NCI-H187 treated with DMSO at 0.1 percent for 48 hours (cell line): Measurements from ENCODE around the gene ZNF614.
A peak's percentile ranks its signal among the peaks of the same experiment; 100 is the strongest.
"Not testable (repeated sequence)": the region's sequence is repeated elsewhere in the genome, so short reads cannot be mapped to it uniquely, and the experiment has no call there.

ENCODE experiments used
- DNase-seq: peaks from one replicate; lab custom pipeline; 2025; lab: John Stamatoyannopoulos, UW

Gene ZNF614

GRCh38 chr19:52028027-52028779, at the start of gene ZNF614:
TSS of gene ZNF614 (minus strand) at chr19:52028379. CDS start at chr19:52025745, 2,634 bp downstream.
- DNase-seq: peak; percentile 57

DNA sequence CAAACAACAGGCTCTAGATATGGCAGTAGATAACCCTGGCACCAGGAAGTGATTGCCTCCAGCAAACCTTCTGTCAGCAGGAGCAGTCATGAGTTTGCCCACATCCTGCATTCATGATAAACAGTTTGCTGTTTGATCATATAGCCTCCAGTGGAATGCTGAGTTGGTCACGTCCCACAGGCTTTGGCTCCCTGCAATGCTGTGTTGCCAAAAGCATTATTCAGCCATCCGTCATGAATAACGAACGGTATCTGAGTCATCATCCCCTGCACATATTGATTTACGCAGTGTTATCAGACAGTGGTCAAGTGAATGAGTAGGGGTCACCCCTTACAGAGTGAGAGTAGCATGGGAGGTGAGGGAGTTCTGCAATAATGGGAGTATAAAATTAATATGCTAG, 42.3 kb upstream of the ZNF614 start:
- DNase-seq: no peak

DNA sequence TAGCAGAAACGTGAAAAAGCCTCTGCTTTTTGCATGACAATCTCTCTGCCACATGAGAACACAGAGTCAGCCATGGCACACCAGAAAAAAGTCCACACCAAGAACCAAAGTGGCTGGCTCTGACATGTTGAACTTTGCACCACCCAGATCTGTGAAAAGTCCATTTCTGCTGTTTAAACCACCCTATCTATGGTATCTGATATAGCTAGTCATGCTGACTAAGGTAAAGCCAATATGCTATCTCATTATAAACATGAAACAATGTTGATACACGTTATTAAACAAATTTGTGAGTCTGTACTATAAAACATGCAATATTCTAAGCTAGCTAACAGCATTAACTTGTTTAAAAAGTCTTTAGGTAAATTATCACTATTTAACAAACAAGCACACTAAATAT, 41.5 kb upstream of the ZNF614 start:
- DNase-seq: no peak

DNA sequence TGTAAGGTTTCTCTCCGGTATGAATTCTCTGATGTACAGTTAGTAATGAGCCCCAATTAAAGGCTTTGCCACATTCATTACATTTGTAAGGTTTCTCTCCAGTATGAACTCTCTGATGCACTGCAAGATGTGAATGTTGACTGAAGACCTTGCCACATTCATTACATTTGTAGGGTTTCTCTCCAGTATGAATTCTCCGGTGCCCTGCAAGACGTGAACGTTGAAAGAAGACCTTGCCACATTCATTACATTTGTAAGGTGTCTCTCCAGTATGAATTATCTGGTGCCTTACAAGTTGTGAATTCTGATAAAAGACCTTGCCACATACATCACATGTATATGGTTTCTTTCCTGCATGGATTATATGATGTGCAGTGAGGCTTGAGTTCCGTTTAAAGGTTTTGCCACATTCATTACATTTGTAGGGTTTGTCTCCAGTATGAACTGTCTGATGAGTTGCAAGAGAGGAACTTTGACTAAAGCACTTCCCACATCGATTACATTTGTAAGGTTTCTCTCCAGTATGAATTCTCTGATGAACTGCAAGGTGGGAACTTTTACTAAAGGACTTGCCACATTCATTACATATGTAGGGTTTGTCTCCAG, 38.2 kb upstream of the ZNF614 start:
- no peak for DNase-seq

- DNase-seq: no peak
Observed at GRCh38 chr19:52065399-52065798, 37.2 kb upstream of the ZNF614 start.

- not testable (repeated sequence) for DNase-seq
Observed at GRCh38 chr19:52056480-52056879, 28.3 kb upstream of the ZNF614 start.

GRCh38 chr19:52051736-52052135, 23.6 kb upstream of the ZNF614 start:
- peak; percentile 21 for DNase-seq

DNA sequence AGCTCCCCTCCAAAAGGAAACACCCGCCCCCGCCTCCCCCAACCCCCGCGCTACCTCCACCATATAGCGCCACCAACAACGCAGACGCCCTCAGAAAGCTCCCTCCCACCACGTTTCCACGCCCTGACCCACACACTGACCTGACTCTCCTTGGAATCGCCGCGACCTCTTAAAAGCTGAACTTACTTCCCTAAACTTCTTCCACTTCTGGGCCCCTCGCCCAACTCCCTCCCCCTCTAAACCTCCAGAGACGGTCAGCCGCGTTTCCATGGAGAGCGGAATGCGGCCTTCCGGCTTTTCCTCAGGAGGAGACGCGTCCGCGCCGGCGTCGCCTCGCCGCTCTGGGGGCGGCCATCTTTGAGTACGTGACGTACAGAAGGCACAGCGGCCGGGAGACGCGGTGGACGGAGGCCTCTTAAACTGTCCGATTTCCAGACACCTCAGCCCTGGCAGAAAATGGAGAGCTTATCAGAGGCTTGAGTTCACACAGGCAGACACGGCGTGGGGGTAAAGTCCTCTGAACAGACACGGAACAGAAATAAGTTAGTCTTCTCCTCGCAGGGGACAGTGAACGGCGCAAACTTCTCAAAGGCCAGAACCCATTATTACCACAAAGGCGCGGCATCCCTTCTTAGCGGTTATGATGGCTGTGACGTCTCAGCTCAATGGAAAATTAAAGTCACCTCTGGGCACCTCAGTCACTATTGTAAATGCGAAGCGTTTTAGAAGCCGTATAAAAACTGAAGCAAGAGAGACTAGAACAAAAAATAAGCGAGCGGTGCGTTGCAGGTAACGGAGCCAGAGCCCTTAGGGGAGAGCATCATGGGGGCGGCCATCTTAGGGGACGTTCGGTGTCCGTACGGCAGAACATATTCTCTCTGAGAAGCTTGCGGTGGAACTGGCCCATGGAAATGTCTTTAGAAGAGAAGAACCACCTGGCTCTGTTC, 20.6 kb upstream of the ZNF614 start, which contains the start of gene ZNF432:
Gene ZNF432 (minus strand): TSS at position 284 of the 947 bp plus-strand sequence. CDS start 1,970 bp downstream, outside the sequence.
- DNase-seq: peak; percentile 66

DNA sequence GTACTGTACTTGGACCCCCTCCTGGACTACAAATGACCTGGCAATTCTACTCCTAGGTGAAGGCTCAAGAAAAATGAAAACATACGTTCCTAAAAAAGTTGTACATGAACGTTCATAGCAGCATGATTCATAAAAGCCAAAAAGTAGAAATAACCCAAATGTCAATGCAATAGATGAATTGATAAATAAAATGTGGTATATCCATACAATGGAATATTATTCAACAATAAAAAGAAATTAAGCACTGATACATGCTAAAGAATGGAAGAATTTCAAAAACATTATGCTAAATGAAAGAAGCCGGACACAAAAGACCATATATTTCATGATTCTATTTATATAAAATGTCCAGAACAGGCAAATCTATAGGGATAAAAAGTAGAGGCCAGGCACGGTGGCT, 11.0 kb upstream of the ZNF614 start:
- no peak for DNase-seq

DNA sequence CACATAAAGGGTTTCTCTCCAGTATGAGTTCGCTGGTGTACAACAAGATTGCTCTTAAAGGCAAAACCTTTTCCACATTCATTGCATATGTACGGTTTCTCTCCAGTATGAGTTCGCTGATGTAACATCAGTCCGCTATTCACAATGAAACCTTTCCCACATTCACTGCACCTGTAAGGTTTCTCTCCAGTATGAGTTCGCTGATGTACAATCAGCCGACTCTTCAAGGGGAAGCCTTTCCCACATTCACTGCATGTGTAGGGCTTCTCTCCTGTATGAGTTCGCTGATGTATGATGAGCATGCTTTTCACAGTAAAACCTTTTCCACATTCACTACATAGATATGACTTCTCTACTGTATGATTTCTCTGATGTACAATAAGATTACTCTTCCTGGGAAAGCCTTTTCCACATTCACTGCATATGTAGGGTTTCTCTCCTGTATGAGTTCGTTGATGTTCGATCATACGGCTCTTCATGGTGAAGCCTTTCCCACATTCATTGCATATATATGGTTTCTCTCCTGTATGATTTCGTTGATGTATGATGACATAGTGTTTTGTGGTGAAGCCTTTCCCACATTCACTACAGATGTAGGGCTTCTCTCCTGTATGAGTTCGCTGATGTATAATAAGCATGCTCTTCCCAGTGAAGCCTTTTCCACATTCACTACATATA, 6.0 kb upstream of the ZNF614 start:
- no peak for DNase-seq

DNA sequence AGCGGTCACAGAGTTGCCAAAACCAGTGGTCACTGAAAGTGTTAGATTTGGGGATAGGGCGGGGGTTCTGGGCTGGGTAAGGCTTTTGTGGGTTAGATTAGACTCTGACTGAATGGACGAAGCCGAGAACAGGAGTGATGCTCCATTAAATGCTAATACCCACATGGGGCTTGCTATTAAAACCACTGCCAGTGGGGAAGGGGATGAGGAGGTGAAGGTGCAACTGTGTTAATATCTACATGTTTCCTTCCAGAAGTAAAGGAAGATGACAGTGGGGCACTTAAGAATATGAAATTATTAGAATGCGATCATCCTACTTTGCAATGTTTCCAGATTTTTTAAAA, 573 bp upstream of the ZNF614 start:
- DNase-seq: no peak

- not testable (repeated sequence) for DNase-seq
Observed at GRCh38 chr19:52026255-52026990, 1.8 kb downstream of the ZNF614 start.

GRCh38 chr19:52024478-52024877, 3.7 kb downstream of the ZNF614 start:
- DNase-seq: not testable (repeated sequence)

- no peak for DNase-seq
Observed at GRCh38 chr19:52022193-52022592, 6.0 kb downstream of the ZNF614 start.

GRCh38 chr19:52020506-52020905, 7.7 kb downstream of the ZNF614 start:
- DNase-seq: no peak

DNA sequence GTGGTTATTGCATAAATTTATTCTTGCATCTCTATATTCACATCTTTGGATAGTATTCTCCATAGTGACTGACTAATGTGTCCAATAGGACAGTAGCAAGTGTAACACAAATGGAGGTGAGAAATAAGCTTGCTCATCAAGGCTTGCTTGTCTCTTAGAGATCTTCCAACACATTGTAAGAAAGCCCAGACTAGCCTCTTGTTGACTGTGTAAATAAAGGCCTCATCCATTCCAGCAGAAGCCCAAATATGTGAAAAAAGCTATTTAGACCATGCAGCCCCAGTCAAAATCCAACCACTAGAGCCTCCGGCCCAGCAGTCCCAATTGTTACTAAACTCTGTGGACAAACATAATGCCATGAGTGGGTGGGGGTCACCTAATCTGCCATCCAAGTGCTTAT, 17.5 kb downstream of the ZNF614 start:
- DNase-seq: no peak

DNA sequence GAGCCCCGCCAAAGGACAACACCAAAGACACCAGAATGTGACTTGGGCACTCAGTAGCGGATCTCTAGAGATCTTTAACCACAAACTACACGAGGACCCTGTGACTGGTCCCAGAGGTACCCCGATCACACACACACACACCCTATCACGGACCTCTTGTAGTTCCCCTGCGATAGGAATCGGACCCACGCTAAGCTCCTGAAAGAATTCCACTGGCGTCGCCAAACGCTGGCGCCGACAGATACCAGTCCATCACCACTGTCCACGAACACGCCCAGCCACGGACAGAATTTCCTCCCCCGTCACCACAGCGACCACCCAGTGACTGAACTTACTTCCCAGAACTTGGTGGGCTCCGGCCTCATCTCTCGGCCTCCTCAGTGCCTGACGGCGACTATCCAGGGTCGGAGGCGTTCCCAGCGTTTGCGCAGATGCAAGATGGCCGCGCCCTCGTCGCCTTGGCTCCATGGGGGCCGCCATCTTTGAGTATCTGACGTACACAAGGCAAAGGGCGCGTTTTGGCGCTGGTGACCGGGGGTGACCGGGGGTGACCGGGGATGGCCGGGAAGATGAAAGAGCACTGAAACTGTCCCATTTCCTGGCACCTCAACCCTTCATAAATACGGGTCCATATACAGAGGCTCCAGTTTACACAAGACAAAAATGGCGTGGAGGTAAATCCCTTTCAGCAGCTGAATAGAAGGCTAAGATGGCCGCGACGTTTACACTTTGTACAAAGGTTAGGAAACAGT, 20.2 kb downstream of the ZNF614 start, which contains the start of gene ZNF615:
Gene ZNF615 (minus strand): TSS at position 406 of the 752 bp plus-strand sequence. CDS start 4,500 bp downstream, outside the sequence.
- DNase-seq: no peak

DNA sequence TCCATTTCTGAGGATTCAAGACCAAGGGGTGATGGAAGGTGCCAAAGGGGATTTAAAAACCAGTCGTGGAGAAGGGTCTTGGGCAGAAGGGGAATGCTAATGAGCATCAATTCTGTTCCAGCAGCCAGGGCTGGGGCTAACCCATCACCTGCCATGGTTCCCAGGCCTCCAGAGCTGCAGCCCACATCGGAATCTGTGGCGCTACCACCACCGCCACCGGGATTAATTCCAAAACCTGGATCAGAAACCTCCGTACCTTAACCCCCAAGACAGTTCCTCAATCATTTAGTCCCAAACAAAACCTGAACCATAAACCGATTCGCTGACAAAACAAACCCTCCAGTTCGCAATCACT, 20.8 kb downstream of the ZNF614 start:
- DNase-seq: no peak

GRCh38 chr19:51994048-51994644, 34.0 kb downstream of the ZNF614 start:
- no peak for DNase-seq

DNA sequence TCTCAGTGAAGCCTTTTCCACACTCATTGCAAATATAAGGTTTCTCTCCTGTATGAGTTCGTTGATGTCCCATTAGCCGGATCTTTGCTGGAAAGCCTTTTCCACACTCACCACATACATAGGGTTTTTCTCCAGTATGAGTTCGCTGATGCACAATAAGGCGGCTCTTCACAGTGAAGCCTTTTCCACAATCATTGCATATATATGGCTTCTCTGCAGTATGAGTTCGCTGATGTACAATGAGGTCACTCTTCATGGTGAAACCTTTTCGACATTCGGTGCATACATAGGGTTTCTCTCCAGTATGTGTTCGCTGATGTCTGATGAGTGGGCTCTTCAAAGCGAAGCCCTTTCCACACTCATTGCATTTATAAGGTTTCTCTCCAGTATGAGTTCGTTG, 34.8 kb downstream of the ZNF614 start:
- no peak for DNase-seq
